Measurements from ENCODE around the gene RPL19. TPM values are rescaled to one million over a fixed set of nuclear protein-coding genes. Genes with fewer than 3 reads are reported as not detected.
"Not testable (repeated sequence)": the region's sequence is repeated elsewhere in the genome, so short reads cannot be mapped to it uniquely, and the experiment has no call there.

RPL19 gene
- total RNA-seq, 2 experiments from 2014 or later = 2,624 to 2,689 TPM

DNA sequence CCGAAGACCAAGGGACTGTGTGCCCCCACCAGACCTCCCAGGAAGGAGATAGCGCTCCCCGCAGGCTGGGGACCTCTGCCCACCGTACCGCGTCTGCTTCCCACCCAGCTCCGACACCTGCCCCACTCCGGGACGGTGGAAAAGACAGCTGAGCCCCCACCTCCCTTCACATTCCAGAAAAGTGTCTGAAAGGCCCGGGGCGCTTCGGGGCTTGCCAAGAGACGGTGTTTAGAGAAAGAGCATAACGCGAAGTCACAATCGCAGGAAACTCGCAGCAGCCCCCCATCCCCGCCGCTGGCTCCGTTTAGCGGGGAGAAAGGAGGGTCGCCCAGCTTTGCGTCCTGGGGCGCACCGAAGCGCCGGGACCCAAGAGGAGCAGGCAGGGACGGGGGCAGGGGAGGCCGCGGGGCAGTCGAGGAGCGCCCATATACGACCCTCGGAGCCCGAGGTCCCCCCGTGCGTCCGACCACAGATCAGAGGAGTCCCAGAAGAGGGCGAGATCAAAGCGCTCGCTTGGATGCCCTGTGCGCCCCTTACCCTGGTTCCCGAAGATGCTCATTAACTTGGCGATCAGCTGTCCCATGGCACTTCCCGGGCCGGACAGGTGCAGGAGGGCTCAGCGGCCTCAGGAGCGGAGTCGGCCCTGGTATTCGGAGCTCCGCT lies 34.8 kb upstream of the RPL19 start:
- H3K4me1 Mint-ChIP-seq (ENCODE audit: low read depth) = peaks cover 14% of the 10 kb centered on the region
- intact Hi-C loops (cut with micrococcal nuclease) = no loop called here

DNA sequence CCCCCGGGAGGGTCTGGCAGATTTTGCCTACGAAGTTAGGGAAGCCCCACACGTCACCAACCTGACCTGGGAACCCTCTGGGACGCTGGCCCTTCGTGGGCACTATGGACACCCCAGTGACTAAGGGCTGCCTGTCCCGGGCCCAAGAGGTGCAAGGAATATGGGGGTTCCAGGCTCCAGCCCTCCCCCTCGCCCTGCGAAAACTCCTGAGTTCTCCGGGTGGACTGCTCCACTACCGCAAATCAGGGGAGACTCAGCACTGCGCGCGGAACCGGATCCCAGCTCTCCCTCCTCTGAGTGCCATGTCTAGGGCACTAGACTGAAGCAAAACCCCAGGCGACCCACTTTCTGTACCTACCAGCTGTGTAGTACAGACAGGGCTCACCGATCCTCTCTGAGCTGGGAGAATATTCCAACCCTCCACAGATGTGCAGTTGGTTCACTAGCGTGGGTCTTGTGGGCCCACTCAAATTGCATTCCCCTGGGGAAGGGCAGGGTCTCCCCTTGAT lies 34.2 kb upstream of the RPL19 start, which contains the start of gene ARL5C:
Gene ARL5C (minus strand): TSS at position 321 of the 509 bp plus-strand sequence. CDS start 401 bp downstream, outside the sequence.
- intact Hi-C loops (cut with micrococcal nuclease) = no loop called here
- Mint-ChIP-seq H3K36me3 (peaks cover 2% of the 10 kb centered on the region), H3K27me3 (peaks cover 37% of the 10 kb centered on the region), H3K4me1 (ENCODE audit: low read depth) (peaks cover 14% of the 10 kb centered on the region), H3K27ac (no peak within 1 kb of the TSS), H3K4me3 (peak within 1 kb of the TSS; percentile 84), H3K9me3 (peaks cover 5% of the 10 kb centered on the region)
- no peak for DNase-seq
- CTCF ChIA-PET = interaction anchor here (1.4 to 6.0 kb wide), 9 partner anchors 9 to 184 kb away, joined by 4 to 124 read pairs (median 13); partner anchors contain the start of gene PLXDC1
- POLR2A ChIA-PET = no interaction called here

More for the DNA sequence above, 34.8 kb upstream of the RPL19 start:
- no peak overlapping the region for H3K27ac Mint-ChIP-seq
- peaks cover 5% of the 10 kb centered on the region for H3K9me3 Mint-ChIP-seq
- ChIA-PET POLR2A (interaction anchor here (1.0 to 1.3 kb wide), 3 partner anchors 9 to 21 kb away, joined by 3 to 7 read pairs (median 3); no protein-coding TSS in a partner anchor), CTCF (interaction anchor here (0.6 to 6.0 kb wide), 63 partner anchors 10 to 648 kb away, joined by 3 to 124 read pairs (median 4); partner anchors contain the start of genes CACNB1, FBXO47, PLXDC1 and RPL19)
- H3K27me3 Mint-ChIP-seq = peaks cover 37% of the 10 kb centered on the region
- peak overlapping the region; percentile 84 for H3K4me3 Mint-ChIP-seq
- no peak for DNase-seq
- peaks cover 2% of the 10 kb centered on the region for H3K36me3 Mint-ChIP-seq

DNA sequence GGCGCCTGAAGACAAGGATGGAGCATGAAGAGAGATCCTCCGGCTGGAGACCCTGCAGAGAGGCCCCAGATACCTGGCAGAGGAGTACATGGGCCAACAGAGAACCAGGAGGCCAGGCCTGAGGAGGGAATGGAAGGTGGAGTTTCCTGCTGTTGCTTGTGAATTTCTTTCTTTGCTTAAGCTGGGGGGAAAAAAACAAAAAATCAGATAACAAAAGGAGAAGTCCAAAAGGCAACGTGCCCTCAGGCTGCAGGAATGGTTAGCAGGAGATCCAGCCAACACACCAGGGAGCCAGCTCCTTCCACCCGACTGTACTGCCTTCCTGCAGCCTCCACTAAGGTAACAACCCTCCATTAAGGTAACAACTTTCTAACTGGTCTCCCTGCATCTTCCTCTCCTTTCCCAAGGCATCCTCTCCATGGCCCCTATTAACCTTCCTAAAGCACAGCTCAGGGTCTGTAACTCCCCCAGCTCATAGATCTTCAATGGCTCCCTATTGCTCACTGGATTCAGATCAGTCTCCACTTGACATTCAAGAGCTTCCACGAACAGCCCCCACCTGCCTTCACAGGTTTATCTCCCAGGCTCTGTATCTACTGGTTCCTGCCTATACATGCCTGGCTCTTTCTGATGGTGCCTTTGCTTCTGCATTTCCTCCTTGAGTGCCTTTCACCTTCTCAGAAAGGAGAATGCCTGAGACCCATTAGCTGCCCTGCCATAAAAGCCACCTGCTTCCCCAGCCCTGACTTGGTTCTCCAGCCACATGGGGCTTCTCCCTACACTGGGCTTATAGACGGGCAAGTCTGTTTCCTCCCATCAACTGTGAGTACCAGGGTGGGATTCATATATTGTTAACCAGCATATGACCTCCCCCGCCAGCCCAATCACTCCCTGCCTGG lies 33.4 kb upstream of the RPL19 start:
- peaks cover 2% of the 10 kb centered on the region for H3K36me3 Mint-ChIP-seq
- intact Hi-C loops (cut with micrococcal nuclease) = no loop called here
- peaks cover 14% of the 10 kb centered on the region for H3K4me1 Mint-ChIP-seq (ENCODE audit: low read depth)
- no peak overlapping the region for H3K4me3 Mint-ChIP-seq
- CTCF ChIA-PET = interaction anchor here (0.5 to 6.0 kb wide), 8 partner anchors 8 to 184 kb away, joined by 3 to 124 read pairs (median 26); partner anchors contain the start of gene PLXDC1
- POLR2A ChIA-PET = no interaction called here
- peaks cover 37% of the 10 kb centered on the region for H3K27me3 Mint-ChIP-seq
- no peak for DNase-seq
- peaks cover 5% of the 10 kb centered on the region for H3K9me3 Mint-ChIP-seq
- no peak overlapping the region for H3K27ac Mint-ChIP-seq

DNA sequence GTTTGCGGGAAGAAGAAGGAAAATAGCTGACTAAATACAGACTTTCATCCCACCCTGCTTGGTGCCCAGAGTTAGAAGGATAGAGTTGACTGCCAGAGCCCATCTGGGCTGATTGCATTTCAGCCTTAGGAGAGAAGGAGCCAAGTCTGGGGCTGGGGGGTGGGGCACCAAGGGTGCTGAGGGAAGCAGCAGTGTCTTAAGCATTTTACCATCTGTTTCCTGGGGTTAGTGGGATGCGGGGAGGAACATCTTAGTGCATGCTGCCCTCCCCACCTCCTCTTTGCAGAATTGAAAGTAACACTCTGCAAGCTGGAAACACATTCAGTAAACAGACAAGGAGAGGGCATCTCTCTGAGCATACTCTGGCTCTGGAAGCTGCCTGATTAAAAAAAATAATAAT lies 32.6 kb upstream of the RPL19 start:
- H3K27me3 Mint-ChIP-seq = peaks cover 37% of the 10 kb centered on the region
- ChIA-PET POLR2A (no interaction called here), CTCF (interaction anchor here (0.7 to 6.0 kb wide), 6 partner anchors 7 to 185 kb away, joined by 3 to 124 read pairs (median 35); partner anchors contain the start of gene PLXDC1)
- no peak for DNase-seq
- H3K4me3 Mint-ChIP-seq = no peak overlapping the region
- H3K36me3 Mint-ChIP-seq = peaks cover 2% of the 10 kb centered on the region
- H3K9me3 Mint-ChIP-seq = peaks cover 5% of the 10 kb centered on the region
- H3K27ac Mint-ChIP-seq = no peak overlapping the region
- intact Hi-C loops (cut with micrococcal nuclease) = no loop called here
- H3K4me1 Mint-ChIP-seq (ENCODE audit: low read depth) = peaks cover 14% of the 10 kb centered on the region

DNA sequence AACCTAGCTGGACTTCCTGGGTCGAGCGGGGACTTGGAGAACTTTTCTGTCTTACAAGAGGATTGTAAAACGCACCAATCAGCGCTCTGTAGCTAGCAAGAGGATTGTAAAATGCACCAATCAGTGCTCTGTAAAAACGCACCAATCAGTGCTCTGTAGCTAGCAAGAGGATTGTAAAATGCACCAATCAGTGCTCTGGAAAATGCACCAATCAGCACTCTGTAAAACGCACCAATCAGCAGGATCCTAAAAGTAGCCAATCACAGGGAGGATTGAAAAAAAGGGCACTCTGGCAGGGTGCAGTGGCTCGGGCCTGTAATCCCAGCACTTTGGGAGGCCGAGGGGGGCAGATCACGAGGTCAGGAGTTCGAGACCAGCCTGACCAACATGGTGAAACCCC lies 31.6 kb upstream of the RPL19 start:
- POLR2A ChIA-PET; H3K27ac Mint-ChIP-seq; intact Hi-C loops (cut with micrococcal nuclease); DNase-seq; H3K4me3 Mint-ChIP-seq; H3K9me3 Mint-ChIP-seq; H3K36me3 Mint-ChIP-seq: not testable (repeated sequence)
- peaks cover 37% of the 10 kb centered on the region for H3K27me3 Mint-ChIP-seq
- CTCF ChIA-PET = interaction anchor here (1.7 to 3.4 kb wide), 2 partner anchors 15 to 185 kb away, joined by 8 to 13 read pairs; no protein-coding TSS in a partner anchor
- H3K4me1 Mint-ChIP-seq (ENCODE audit: low read depth) = peaks cover 14% of the 10 kb centered on the region

DNA sequence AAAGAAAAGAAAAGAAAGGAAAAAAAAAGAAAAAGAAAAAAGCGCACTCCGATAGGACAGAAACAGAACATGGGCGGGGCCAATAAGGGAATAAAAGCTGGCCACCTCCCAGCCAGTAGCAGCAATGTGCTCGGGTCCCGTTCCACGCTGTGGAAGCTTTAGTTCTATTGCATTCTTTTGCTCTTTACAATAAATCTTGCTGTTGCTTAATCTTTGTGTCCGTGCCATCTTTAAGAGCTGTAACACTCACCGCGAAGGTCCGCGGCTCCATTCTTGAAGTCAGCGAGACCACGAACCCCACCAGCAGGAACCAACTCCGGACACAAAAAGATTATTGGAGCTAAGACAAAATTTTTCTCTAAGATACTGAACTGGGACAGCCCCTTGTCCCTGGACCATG lies 31.0 kb upstream of the RPL19 start:
- H3K9me3 Mint-ChIP-seq = peaks cover 5% of the 10 kb centered on the region
- DNase-seq = no peak
- H3K4me1 Mint-ChIP-seq (ENCODE audit: low read depth) = peaks cover 14% of the 10 kb centered on the region
- ChIA-PET POLR2A (no interaction called here), CTCF (interaction anchor here (1.7 to 3.4 kb wide), 2 partner anchors 16 to 186 kb away, joined by 8 to 13 read pairs; no protein-coding TSS in a partner anchor)
- H3K27me3 Mint-ChIP-seq = peaks cover 34% of the 10 kb centered on the region
- no peak overlapping the region for H3K27ac Mint-ChIP-seq
- H3K36me3 Mint-ChIP-seq = peaks cover 2% of the 10 kb centered on the region
- intact Hi-C loops (cut with micrococcal nuclease) = no loop called here
- no peak overlapping the region for H3K4me3 Mint-ChIP-seq

DNA sequence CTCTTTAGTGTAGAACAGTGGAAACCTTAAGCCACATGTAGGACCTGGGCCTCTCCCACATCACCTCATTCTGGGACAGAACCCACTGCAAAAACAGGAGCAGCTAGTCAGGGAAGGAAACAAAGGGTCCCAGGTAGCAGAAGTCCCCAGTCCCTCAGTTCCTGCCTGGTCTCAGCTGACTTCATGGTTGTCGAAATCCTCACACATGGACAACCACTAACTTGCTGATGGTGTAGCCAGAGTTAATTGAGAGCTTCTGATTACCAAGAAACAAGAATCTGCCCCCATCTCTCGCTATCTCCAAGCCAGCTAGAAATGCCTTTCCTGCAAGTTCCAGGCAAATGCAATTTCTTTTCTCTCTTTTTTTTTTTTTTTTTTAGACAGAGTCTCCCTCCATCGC lies 30.6 kb upstream of the RPL19 start:
- CTCF ChIA-PET = interaction anchor here (0.7 to 3.4 kb wide), 3 partner anchors 16 to 192 kb away, joined by 4 to 13 read pairs (median 8); no protein-coding TSS in a partner anchor
- Mint-ChIP-seq H3K27ac (no peak overlapping the region), H3K27me3 (peaks cover 33% of the 10 kb centered on the region), H3K4me3 (no peak overlapping the region), H3K36me3 (peaks cover 2% of the 10 kb centered on the region), H3K9me3 (peaks cover 5% of the 10 kb centered on the region), H3K4me1 (ENCODE audit: low read depth) (peaks cover 13% of the 10 kb centered on the region)
- DNase-seq = no peak
- intact Hi-C loops (cut with micrococcal nuclease) = no loop called here
- POLR2A ChIA-PET = no interaction called here

DNA sequence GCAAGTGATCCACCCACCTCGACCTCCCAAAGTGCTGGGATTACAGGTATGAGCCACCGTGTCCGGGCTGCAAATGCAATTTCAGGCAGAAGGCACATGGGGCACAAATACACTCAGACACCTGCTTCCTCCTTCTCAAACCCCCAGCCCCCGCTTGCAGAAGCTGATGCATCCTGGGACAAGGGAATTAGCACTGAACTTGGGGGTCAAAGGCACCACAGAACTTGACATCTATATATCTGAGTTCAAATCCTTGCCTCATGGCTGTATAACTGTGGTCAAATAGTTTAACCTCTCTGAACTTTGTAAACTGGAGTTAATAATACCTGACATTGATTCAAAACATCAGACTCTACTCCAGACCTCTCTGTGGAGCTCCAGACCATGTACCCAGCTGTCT lies 30.0 kb upstream of the RPL19 start:
- POLR2A ChIA-PET = no interaction called here
- Mint-ChIP-seq H3K27me3 (peaks cover 27% of the 10 kb centered on the region), H3K36me3 (peaks cover 4% of the 10 kb centered on the region), H3K4me3 (no peak overlapping the region), H3K4me1 (ENCODE audit: low read depth) (peaks cover 7% of the 10 kb centered on the region), H3K9me3 (peaks cover 5% of the 10 kb centered on the region), H3K27ac (no peak overlapping the region)
- CTCF ChIA-PET = interaction anchor here (0.7 to 3.4 kb wide), 6 partner anchors 17 to 192 kb away, joined by 3 to 13 read pairs (median 5); no protein-coding TSS in a partner anchor
- intact Hi-C loops (cut with micrococcal nuclease) = no loop called here
- DNase-seq = no peak

DNA sequence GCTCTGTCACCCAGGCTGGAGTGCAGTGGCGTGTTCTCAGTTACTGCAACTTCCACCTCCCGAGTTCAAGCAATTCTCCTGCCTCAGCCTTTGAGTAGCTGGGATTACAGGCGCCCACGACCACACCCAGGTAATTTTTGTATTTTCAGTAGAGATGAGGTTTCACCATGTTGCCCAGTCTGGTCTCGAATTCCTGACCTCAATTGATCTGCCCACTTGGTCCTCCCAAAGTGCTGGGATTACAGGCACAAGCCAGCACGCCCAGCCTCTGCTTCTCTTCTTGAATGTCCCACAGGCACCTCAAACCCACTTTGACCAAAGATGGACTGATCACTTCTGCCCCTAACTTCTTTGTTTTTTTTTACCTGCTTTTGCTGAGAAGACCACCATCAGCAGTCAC lies 29.5 kb upstream of the RPL19 start:
- Mint-ChIP-seq H3K27ac (no peak overlapping the region), H3K27me3 (peaks cover 26% of the 10 kb centered on the region), H3K4me3 (no peak overlapping the region), H3K36me3 (peaks cover 4% of the 10 kb centered on the region), H3K9me3 (peaks cover 5% of the 10 kb centered on the region), H3K4me1 (ENCODE audit: low read depth) (peaks cover 5% of the 10 kb centered on the region)
- ChIA-PET POLR2A (no interaction called here), CTCF (interaction anchor here (0.8 to 3.4 kb wide), 4 partner anchors 38 to 187 kb away, joined by 3 to 13 read pairs (median 5); no protein-coding TSS in a partner anchor)
- intact Hi-C loops (cut with micrococcal nuclease) = no loop called here
- DNase-seq = no peak

DNA sequence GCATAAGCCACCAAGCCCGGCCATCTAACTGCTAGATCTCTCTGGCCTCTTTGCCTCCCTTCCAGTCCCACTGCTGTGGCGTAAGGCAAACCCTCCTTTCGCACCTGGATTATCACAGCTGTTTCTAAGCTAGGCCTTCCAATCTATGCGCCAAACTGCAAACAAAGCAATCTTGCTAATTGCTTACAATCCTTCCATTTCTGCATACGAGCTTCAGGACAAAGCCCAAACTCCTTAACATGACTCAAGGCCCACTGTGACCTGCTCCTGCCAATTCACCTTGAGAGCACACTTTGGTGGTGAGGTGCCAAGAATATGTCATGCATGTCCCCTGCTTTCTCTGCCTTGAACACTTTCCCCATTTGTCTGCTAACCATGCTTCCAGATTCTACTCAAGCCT lies 28.1 kb upstream of the RPL19 start:
- H3K27ac Mint-ChIP-seq = no peak overlapping the region
- ChIA-PET CTCF (interaction anchor here (1.3 to 2.4 kb wide), 2 partner anchors 73 to 189 kb away, joined by 6 read pairs; no protein-coding TSS in a partner anchor), POLR2A (no interaction called here)
- intact Hi-C loops (cut with micrococcal nuclease) = no loop called here
- peaks cover 5% of the 10 kb centered on the region for H3K9me3 Mint-ChIP-seq
- no peak overlapping the region for H3K4me3 Mint-ChIP-seq
- H3K36me3 Mint-ChIP-seq = peaks cover 5% of the 10 kb centered on the region
- H3K4me1 Mint-ChIP-seq (ENCODE audit: low read depth) = peaks cover 5% of the 10 kb centered on the region
- DNase-seq = no peak
- H3K27me3 Mint-ChIP-seq = peaks cover 14% of the 10 kb centered on the region

DNA sequence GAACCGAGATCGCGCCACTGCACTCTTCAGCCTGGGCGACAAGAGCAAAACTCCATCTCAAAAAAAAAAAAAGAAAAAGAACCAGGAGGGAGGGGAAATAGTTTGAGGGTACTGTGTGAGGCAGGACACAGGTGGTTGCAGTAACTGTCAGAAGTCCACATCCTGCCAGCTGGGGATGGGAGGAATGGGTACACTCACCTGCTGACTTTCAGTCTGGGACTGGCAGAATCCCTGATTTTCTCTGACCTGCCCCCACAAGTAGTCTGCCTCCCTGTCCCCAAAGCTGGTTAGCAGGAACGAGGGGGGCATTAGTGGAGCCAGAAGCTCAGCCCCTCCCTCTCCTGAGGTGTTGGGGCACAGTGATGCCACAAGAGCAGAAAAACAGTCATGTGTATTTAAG lies 27.0 kb upstream of the RPL19 start:
- no peak overlapping the region for H3K27ac Mint-ChIP-seq
- CTCF ChIA-PET = interaction anchor here (0.8 to 5.6 kb wide), 7 partner anchors 8 to 190 kb away, joined by 3 to 107 read pairs (median 6); partner anchors contain the start of genes ARL5C and PLXDC1
- peaks cover 8% of the 10 kb centered on the region for H3K27me3 Mint-ChIP-seq
- no peak overlapping the region for H3K4me3 Mint-ChIP-seq
- peaks cover 11% of the 10 kb centered on the region for H3K36me3 Mint-ChIP-seq
- intact Hi-C loops (cut with micrococcal nuclease) = no loop called here
- H3K4me1 Mint-ChIP-seq (ENCODE audit: low read depth) = no peaks in the 10 kb centered on the region
- no peak for DNase-seq
- POLR2A ChIA-PET = interaction anchor here (0.6 to 1.4 kb wide), 3 partner anchors 8 to 66 kb away, joined by 3 read pairs; no protein-coding TSS in a partner anchor
- peaks cover 5% of the 10 kb centered on the region for H3K9me3 Mint-ChIP-seq
